ENCODE measurements around the gene KLHDC4.

The KLHDC4 gene

DNA sequence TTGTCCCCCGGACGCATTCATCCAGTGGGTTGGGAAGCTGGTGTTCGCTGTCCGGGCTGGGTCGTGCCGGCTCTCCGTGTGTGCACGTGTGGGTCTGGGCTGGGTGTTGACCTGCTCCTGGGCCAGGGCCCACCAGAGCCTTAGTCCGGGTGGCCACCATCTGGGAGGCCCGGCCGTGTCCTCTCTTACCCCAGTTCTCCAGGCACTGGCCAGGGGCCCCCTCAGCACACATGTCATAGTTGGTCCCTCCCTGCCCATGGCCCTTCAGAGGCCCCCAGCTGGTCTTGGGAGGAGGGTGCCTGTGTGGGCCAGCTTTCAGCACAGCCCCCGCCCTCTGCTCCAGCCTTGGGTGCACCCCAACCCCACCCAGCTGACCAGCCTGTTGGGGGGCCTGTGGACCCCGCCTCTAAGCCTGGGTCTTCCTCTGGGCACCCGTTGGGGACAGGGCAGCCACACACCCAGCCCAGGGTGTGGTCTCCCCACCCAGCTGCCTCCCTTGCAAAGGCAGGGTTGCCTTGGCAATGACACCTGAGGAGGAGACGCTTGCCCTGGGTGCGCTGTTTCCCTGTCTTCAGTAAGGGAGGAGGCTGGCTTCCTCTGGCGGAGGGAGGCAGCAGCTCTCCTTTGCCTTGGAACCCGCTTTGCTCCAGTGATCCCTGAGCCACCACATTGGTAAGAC lies 86.1 kb downstream of the KLHDC4 start:
- ChIA-PET POLR2A (interaction anchor here (0.8 kb wide), 1 partner anchor 18 kb away, joined by 3 read pairs; no protein-coding TSS in a partner anchor), CTCF (interaction anchor here (1.0 to 1.2 kb wide), 3 partner anchors 10 to 46 kb away, joined by 3 to 4 read pairs (median 3); no protein-coding TSS in a partner anchor)
- DNase-seq (ENCODE audit: low read depth, low spot score), result no peak
- no peak overlapping the region for H3K4me3 ChIP-seq (ENCODE audit: low read depth, low read length)
- TF ChIP-seq, protein P1, sequence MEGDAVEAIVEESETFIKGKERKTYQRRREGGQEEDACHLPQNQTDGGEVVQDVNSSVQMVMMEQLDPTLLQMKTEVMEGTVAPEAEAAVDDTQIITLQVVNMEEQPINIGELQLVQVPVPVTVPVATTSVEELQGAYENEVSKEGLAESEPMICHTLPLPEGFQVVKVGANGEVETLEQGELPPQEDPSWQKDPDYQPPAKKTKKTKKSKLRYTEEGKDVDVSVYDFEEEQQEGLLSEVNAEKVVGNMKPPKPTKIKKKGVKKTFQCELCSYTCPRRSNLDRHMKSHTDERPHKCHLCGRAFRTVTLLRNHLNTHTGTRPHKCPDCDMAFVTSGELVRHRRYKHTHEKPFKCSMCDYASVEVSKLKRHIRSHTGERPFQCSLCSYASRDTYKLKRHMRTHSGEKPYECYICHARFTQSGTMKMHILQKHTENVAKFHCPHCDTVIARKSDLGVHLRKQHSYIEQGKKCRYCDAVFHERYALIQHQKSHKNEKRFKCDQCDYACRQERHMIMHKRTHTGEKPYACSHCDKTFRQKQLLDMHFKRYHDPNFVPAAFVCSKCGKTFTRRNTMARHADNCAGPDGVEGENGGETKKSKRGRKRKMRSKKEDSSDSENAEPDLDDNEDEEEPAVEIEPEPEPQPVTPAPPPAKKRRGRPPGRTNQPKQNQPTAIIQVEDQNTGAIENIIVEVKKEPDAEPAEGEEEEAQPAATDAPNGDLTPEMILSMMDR (IDR thresholded peaks at IDR 0.05; ENCODE audit: insufficient read depth, low read length, missing control alignments), result no peak

DNA sequence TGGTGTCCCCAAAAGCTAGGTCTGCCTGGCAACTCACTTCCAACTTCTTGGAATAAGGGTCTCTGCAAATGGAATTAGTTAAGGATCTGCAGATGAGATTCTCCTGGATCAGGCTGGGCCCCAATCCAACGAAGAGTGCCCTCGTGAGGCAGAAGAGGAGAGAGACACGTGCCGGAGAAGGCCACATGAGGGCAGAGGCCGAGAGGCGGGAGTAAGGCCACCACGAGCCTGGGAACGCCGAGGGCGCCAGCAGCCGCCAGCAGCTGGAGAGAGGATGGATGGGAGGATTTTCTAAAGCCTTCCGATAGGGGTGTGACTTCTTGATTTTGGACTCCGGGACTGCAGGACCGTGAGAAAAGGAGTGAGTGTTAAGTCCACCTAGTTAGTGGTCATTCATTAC lies 87.2 kb downstream of the KLHDC4 start:
- DNase-seq (ENCODE audit: low read depth, low spot score), result no peak
- CTCF ChIA-PET, result interaction anchor here (1.0 kb wide), 1 partner anchor 47 kb away, joined by 3 read pairs; no protein-coding TSS in a partner anchor
- POLR2A ChIA-PET, result no interaction called here
- TF ChIP-seq, protein P1 (IDR thresholded peaks at IDR 0.05; ENCODE audit: insufficient read depth, low read length, missing control alignments), result peak; percentile 28
- no peak overlapping the region for H3K4me3 ChIP-seq (ENCODE audit: low read depth, low read length)

DNA sequence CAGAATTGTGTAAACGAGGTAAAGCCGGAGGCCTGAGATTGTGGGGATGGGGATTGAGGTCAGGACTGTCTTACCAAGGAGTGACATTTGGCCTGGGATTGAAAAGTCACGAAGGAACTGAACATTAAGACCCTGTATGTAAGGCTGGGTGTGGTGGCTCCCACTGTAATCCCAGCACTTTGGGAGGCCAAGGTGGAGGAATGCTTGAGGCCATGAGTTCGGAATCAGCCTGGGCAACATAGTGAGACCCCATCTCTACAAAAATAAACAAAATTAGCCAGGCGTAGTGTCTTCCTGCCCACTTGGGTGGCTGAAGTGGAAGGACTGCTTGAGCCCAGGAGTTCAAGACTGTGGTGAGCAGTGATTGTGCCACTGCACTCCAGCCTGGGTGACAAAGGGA lies 88.0 kb downstream of the KLHDC4 start:
- ChIA-PET CTCF (no interaction called here), POLR2A (no interaction called here)
- TF ChIP-seq, protein P1 (IDR thresholded peaks at IDR 0.05; ENCODE audit: insufficient read depth, low read length, missing control alignments), result no peak
- DNase-seq (ENCODE audit: low read depth, low spot score), result no peak
- no peak overlapping the region for H3K4me3 ChIP-seq (ENCODE audit: low read depth, low read length)

DNA sequence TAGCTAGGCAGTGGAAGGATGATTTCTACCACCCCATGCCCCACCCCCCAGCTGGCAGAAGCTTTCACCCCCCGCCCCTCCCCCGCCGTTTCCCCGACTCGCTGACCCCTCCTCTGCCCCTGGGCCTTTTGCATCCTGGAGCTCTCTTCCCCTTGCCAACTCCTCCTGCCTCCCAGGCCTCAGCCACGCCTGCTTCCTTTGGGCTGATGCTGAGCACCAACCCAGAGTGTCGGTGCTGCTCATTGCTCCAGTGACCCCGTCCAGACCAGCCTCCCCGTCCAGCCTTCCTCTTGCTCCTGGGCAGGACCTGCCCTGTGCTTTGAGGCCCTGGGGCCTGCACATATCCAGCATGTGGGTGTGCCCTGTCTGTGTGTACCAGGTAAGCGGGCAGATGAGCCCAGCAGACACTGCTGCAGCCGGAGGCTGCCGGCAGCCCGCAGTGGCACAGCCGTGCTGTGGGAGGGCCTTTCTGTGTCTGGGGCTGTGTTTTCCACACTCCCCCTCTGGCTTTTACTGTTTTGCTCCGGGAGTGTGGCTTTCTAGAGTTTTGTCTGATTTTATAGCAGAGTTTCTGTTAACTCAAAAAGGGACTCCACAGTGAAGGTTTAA lies 90.6 kb downstream of the KLHDC4 start:
- DNase-seq (ENCODE audit: low read depth, low spot score), result no peak
- H3K4me3 ChIP-seq (ENCODE audit: low read depth, low read length), result no peak overlapping the region
- POLR2A ChIA-PET, result no interaction called here
- CTCF ChIA-PET, result interaction anchor here (1.1 kb wide), 1 partner anchor 30 kb away, joined by 3 read pairs; no protein-coding TSS in a partner anchor
- TF ChIP-seq, protein P1 (IDR thresholded peaks at IDR 0.05; ENCODE audit: insufficient read depth, low read length, missing control alignments), result no peak

DNA sequence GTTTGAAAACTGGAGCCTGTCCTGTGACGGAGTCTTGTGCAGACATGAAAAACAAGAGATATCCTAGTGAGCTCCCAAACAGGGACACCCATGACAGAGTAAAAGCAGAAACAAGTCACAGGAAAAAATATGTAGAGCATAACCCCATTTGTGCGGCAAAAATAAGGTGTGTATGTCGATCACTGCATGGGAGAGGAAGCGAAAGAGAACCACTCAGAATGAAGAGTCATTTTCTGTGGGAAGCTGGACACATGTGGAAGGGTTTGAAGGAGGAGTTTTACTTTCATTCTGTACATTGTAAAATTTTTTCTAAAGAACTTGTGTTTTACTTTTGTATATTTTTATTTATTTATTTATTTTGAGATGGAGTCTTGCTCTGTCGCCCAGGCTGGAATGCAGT lies 91.4 kb downstream of the KLHDC4 start:
- CTCF ChIA-PET, result interaction anchor here (1.3 to 1.8 kb wide), 3 partner anchors 7 to 27 kb away, joined by 3 to 4 read pairs (median 3); no protein-coding TSS in a partner anchor
- DNase-seq (ENCODE audit: low read depth, low spot score), result no peak

More for the DNA sequence above, 91.4 kb downstream of the KLHDC4 start:
- TF ChIP-seq, protein P1 (IDR thresholded peaks at IDR 0.05; ENCODE audit: insufficient read depth, low read length, missing control alignments), result no peak
- POLR2A ChIA-PET, result no interaction called here
- H3K4me3 ChIP-seq (ENCODE audit: low read depth, low read length), result no peak overlapping the region
